Astrocyte of the cerebellum (primary cell): ENCODE results near the gene TGFBR1.

Experiments used
- DNase-seq: peaks from one replicate; pipeline ENCODE4 v3.0.0-alpha.2; 2011; ENCODE audit warnings: low read depth
- H3K4me3 ChIP-seq: 2 replicates; pipeline ENCODE4 v1.5.1; 2011; ENCODE audit warnings: mild to moderate bottlenecking, low read depth, low read length, moderate library complexity
- in situ Hi-C: cut with HindIII; loops from 2 replicates; pipeline ENCODE4 v1.10.0; 2017; ENCODE audit warnings: low sequenced_read_pairs
- TF ChIP-seq, protein P1 (sequence below): IDR thresholded peaks from 2 replicates; pipeline ENCODE4 v1.5.1; 2012; ENCODE audit warnings: low read length, low read depth, moderate library complexity, mild to moderate bottlenecking; ENCODE audit errors: missing control alignments

TGFBR1 gene

DNA sequence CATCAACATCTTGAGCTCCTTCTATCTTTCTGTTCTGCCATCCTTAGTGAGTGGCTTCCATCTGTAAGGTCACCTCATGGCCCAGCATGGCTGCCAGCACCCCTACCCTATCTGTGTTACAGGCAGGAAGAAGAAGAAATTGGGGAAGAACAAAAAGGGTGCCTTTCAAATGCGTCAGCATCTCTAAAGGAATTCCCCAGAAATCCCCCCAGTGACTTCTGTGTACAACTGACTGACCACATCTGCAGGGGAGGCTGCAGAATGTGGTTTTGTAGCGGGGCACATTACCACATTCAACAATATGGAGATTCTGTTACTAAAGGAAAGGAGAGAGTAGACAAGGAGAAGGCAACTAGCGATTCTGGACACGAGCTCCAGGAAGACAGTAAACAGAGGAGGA lies 76.7 kb downstream of the TGFBR1 start:
- in situ Hi-C loops = no loop called here
- TF ChIP-seq, protein P1, sequence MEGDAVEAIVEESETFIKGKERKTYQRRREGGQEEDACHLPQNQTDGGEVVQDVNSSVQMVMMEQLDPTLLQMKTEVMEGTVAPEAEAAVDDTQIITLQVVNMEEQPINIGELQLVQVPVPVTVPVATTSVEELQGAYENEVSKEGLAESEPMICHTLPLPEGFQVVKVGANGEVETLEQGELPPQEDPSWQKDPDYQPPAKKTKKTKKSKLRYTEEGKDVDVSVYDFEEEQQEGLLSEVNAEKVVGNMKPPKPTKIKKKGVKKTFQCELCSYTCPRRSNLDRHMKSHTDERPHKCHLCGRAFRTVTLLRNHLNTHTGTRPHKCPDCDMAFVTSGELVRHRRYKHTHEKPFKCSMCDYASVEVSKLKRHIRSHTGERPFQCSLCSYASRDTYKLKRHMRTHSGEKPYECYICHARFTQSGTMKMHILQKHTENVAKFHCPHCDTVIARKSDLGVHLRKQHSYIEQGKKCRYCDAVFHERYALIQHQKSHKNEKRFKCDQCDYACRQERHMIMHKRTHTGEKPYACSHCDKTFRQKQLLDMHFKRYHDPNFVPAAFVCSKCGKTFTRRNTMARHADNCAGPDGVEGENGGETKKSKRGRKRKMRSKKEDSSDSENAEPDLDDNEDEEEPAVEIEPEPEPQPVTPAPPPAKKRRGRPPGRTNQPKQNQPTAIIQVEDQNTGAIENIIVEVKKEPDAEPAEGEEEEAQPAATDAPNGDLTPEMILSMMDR = no peak
- no peak overlapping the region for H3K4me3 ChIP-seq
- DNase-seq = peak; percentile 70

DNA sequence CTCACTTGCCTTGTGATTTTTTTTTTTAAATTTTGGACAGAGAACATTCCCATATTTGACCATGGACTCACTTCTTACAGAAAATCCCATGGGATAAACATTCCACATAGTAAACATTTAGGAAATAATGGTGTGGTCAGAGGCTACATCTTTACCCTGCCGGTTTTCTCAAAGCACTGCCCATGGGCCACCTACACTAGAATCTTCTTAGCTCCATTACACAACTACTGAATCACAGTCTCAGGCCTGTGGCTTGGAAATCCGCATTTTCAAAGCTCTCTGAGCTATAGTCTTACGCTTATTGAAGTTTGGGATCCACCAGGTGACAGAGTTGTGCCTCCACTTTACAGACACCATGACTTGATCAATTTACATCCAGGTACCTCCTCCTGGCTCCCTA lies 77.4 kb downstream of the TGFBR1 start:
- no peak for DNase-seq
- in situ Hi-C loops = no loop called here
- TF ChIP-seq, protein P1 = no peak
- no peak overlapping the region for H3K4me3 ChIP-seq

DNA sequence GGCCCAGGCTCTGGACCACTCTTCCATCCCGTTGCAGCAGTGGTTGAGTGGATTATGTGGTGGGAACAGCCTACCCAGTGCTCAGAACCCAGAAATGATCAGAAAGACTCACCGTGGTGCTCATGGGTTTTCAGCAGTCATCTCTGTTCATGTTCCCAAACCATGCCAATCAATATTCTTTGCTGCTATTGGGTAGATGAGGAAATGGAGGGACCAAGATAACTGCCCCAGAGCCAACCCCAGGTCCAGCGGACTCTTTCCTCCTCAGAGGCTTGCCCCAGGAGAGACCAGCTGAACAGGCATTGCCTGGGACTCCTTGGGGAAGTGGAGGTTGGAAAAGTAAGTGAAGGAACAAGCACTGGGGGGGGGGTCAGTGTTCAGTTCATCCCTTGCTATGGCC lies 78.7 kb downstream of the TGFBR1 start:
- in situ Hi-C loops = no loop called here
- no peak for DNase-seq
- H3K4me3 ChIP-seq = no peak overlapping the region
- TF ChIP-seq, protein P1 = no peak

DNA sequence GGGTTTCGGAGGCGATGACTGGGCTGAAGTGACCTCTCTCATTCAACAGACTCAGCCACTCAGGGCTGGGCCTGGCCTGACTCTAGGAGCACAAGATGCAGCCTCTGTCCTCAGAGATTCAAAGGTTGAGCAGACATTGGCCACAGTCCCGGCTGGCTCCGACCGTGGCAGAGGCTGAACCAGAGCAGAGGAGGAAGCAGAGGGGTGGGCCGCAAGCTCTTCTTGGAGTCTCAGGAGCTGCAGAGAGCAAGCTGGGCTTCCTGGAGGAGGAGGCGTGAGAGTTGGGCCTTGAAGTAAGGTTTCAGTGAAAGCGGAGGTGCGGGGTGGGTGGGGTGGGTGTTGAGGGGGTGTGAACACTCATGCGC lies 79.2 kb downstream of the TGFBR1 start:
- TF ChIP-seq, protein P1 = no peak
- DNase-seq = no peak
- no peak overlapping the region for H3K4me3 ChIP-seq
- in situ Hi-C loops = no loop called here

DNA sequence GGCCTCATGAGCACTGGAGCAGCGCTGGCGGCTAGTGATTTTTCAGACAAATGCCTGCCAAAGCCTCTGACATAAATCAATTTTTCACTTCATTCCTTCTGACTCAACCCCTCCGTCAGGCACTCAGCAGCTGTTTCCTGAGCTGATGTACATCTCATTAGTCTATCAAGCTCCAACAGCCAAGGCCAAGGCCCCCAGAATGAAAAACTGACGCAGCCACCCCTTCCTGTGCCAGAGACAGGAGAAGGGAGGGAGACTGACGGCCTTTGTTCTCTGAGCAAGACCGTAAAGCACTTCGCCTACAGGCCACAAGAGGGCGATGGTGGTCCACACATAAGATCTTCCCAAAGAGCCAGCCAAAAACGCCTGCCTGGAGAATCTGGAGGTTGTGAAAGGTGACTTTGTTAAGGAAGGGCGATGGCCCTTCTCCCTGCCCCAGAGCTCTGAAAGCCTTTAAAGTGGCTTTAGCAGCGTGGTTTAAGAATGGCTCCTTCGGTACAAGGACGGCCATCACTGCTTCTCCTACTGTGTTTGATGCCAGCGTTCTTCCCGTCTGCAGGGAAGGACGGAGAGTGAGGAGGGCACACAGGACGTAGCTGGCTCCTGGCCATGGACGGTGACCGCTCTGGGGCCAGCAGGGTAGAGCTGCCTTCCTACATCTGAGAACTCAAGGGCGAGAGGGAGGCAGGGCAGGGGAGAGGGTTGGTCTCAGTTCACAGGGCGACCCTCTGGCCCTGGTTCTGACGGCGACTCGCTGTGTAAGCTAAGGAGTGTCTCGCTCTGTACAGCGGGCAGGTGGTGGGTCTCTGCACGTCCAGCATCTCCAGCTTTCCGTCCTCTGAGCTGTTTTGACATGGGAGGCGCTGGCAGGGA lies 79.8 kb downstream of the TGFBR1 start:
- TF ChIP-seq, protein P1 = peak; percentile 97
- in situ Hi-C loops = no loop called here
- peak overlapping the region; percentile 25 for H3K4me3 ChIP-seq

DNA sequence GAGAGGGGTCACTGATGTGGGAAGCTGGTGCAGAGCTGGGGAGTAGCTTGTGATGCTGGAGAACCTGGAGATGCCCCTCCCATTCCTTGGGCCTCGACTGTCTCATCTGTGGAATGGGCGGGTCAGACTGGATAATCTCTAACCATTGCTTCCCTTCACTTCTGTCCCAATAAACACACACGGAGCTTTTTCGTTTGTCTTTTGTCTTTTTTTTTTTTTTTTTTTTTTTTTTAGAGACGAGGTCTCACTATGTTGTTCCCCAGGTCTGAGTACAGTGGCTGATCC lies 80.4 kb downstream of the TGFBR1 start:
- in situ Hi-C loops = no loop called here
- H3K4me3 ChIP-seq = no peak overlapping the region
- TF ChIP-seq, protein P1 = no peak
- DNase-seq = no peak

More for the DNA sequence above, 79.8 kb downstream of the TGFBR1 start:
- peak; percentile 88 for DNase-seq

DNA sequence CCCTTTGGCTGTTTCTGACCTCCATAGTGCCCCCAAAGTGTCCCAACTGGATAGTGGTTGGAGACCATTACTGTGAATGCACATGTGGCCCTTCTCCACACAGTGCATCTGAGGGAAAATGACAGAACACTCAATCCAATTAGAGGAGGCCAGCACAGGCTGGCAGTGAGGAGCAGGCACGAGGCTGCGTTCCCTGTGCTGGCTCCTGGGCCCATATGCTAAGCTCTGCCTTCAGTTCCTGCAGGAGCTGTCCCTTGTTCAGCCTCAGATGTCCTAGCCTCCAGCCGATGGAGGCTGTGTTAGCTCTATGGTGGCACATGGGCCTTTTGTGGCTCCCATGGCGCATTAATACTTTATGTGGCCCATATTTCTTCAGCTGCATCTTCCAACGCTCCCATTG lies 81.0 kb downstream of the TGFBR1 start:
- H3K4me3 ChIP-seq = no peak overlapping the region
- TF ChIP-seq, protein P1 = no peak
- DNase-seq = no peak
- in situ Hi-C loops = no loop called here
